H9 (cell line): ENCODE data around the gene TK2. TPM values are rescaled to one million over a fixed set of nuclear protein-coding genes. Genes with fewer than 3 reads are reported as not detected.

Experiments
- DNase-seq: peaks from one replicate; pipeline ENCODE4 v3.0.0-alpha.2; 2017
- H2AFZ ChIP-seq: one replicate; pipeline ENCODE4 v1.6.1; 2013; ENCODE audit warnings: mild to moderate bottlenecking, low read length, control low read depth, moderate library complexity
- H2AK5ac ChIP-seq: 2 replicates; pipeline ENCODE4 v1.6.1; 2013; ENCODE audit warnings: low read length, control low read depth, mixed read lengths; ENCODE audit not compliant: insufficient read length
- H2BK120ac ChIP-seq: one replicate; pipeline ENCODE4 v1.6.1; 2013; ENCODE audit warnings: low read depth, mild to moderate bottlenecking, low read length, control low read depth, inconsistent platforms; ENCODE audit not compliant: poor library complexity, severe bottlenecking
- H2BK12ac ChIP-seq: 2 replicates; pipeline ENCODE4 v1.6.1; 2013; ENCODE audit warnings: low read length, control low read depth, mixed read lengths, low read depth; ENCODE audit not compliant: insufficient read length
- H2BK15ac ChIP-seq: 2 replicates; pipeline ENCODE4 v1.6.1; 2013; ENCODE audit warnings: low read depth, low read length, control low read depth
- H2BK20ac ChIP-seq: one replicate; pipeline ENCODE4 v1.6.1; 2013; ENCODE audit warnings: low read depth, mild to moderate bottlenecking, low read length, control low read depth, inconsistent platforms; ENCODE audit not compliant: poor library complexity, severe bottlenecking
- H2BK5ac ChIP-seq: 2 replicates; pipeline ENCODE4 v1.6.1; 2013; ENCODE audit warnings: low read length, control low read depth, mixed read lengths; ENCODE audit not compliant: insufficient read length
- H3K14ac ChIP-seq: 2 replicates; pipeline ENCODE4 v1.6.1; 2013; ENCODE audit warnings: low read length, control low read depth; ENCODE audit not compliant: insufficient read depth
- H3K18ac ChIP-seq: 2 replicates; pipeline ENCODE4 v1.6.1; 2013; ENCODE audit warnings: low read depth, mild to moderate bottlenecking, mixed read lengths, low read length, control low read depth; ENCODE audit not compliant: insufficient read length
- H3K23ac ChIP-seq: 2 replicates; pipeline ENCODE4 v1.6.1; 2013; ENCODE audit warnings: low read length, control low read depth, mixed read lengths, low read depth; ENCODE audit not compliant: insufficient read length
- H3K23me2 ChIP-seq: 2 replicates; pipeline ENCODE4 v1.6.1; 2013; ENCODE audit warnings: low read depth, mild to moderate bottlenecking, mixed read lengths, low read length, control low read depth; ENCODE audit not compliant: insufficient read length, poor library complexity, severe bottlenecking
- H3K27ac ChIP-seq: 2 replicates; pipeline ENCODE4 v1.5.1; 2013; ENCODE audit warnings: low read length, control low read depth, mixed read lengths, low read depth; ENCODE audit not compliant: insufficient read length
- H3K27me3 ChIP-seq: 2 replicates; pipeline ENCODE4 v1.6.1; 2013; ENCODE audit warnings: low read length, control low read depth, inconsistent platforms; ENCODE audit not compliant: insufficient read depth
- H3K4ac ChIP-seq: 2 replicates; pipeline ENCODE4 v1.6.1; 2013; ENCODE audit warnings: low read depth, mild to moderate bottlenecking, control low read depth, inconsistent platforms, low read length, moderate library complexity
- H3K4me1 ChIP-seq: 2 replicates; pipeline ENCODE4 v1.6.1; 2013; ENCODE audit warnings: low read length, control low read depth, inconsistent platforms; ENCODE audit not compliant: insufficient read depth
- H3K4me2 ChIP-seq: 2 replicates; pipeline ENCODE4 v1.6.1; 2013; ENCODE audit warnings: low read length, control low read depth, mixed read lengths; ENCODE audit not compliant: insufficient read length, insufficient read depth
- H3K56ac ChIP-seq: 2 replicates; pipeline ENCODE4 v1.6.1; 2013; ENCODE audit warnings: low read depth, mild to moderate bottlenecking, mixed read lengths, low read length, control low read depth; ENCODE audit not compliant: insufficient read length
- H3K79me1 ChIP-seq: 2 replicates; pipeline ENCODE4 v1.6.1; 2013; ENCODE audit warnings: low read depth, mild to moderate bottlenecking, moderate library complexity, low read length, control low read depth, inconsistent platforms; ENCODE audit not compliant: insufficient read depth, poor library complexity, severe bottlenecking
- H3K79me2 ChIP-seq: 2 replicates; pipeline ENCODE4 v1.6.1; 2013; ENCODE audit warnings: low read length, control low read depth, inconsistent platforms; ENCODE audit not compliant: insufficient read depth
- H3K9ac ChIP-seq: 2 replicates; pipeline ENCODE4 v1.6.1; 2013; ENCODE audit warnings: low read length, control low read depth, mixed read lengths; ENCODE audit not compliant: insufficient read length; ENCODE audit errors: extremely low read depth
- H3K9me3 ChIP-seq: one replicate; pipeline ENCODE4 v1.6.1; 2013; ENCODE audit warnings: low read depth, low read length, inconsistent platforms; ENCODE audit not compliant: control insufficient read depth
- H3T11ph ChIP-seq: one replicate; pipeline ENCODE4 v1.6.1; 2013; ENCODE audit warnings: mild to moderate bottlenecking, low read length, control low read depth, inconsistent platforms
- H4K20me1 ChIP-seq: one replicate; pipeline ENCODE4 v1.6.1; 2013; ENCODE audit not compliant: control insufficient read depth, insufficient read length, insufficient read depth
- H4K5ac ChIP-seq: 2 replicates; pipeline ENCODE4 v1.6.1; 2013; ENCODE audit warnings: low read depth, mild to moderate bottlenecking, mixed read lengths, low read length, control low read depth; ENCODE audit not compliant: insufficient read length
- H4K8ac ChIP-seq: replicated peaks from 2 replicates; pipeline ENCODE4 v1.6.1; 2013; ENCODE audit warnings: low read length, control low read depth, mixed read lengths, low read depth; ENCODE audit not compliant: insufficient read length
- H4K91ac ChIP-seq: 2 replicates; pipeline ENCODE4 v1.6.1; 2013; ENCODE audit warnings: low read depth, mild to moderate bottlenecking, moderate library complexity, mixed read lengths, low read length, control low read depth; ENCODE audit not compliant: insufficient read length
- H3K27ac Mint-ChIP-seq, 3 experiments: 2 replicates in 2 of 3; 3 replicates in 1 of 3; pipeline ENCODE4 v1.8.0; 2020 to 2021; ENCODE audit warnings: mixed read lengths in 3 of 3, mild to moderate bottlenecking in 1 of 3, moderate library complexity in 1 of 3
- H3K27me3 Mint-ChIP-seq: 2 replicates; pipeline ENCODE4 v1.8.0; 2021; ENCODE audit warnings: low read depth, mild to moderate bottlenecking, moderate library complexity, mixed read lengths
- H3K36me3 Mint-ChIP-seq, 3 experiments: 2 replicates in 2 of 3; 3 replicates in 1 of 3; pipeline ENCODE4 v1.8.0; 2020 to 2021; ENCODE audit warnings: low read depth in 3 of 3, mixed read lengths in 3 of 3; ENCODE audit not compliant: insufficient read depth in 1 of 3
- H3K4me1 Mint-ChIP-seq, 2 experiments: 2 replicates each; pipeline ENCODE4 v1.8.0; 2020; ENCODE audit warnings: mixed read lengths in 2 of 2
- H3K4me3 Mint-ChIP-seq, 2 experiments: 2 replicates in 1 of 2; 3 replicates in 1 of 2; pipeline ENCODE4 v1.8.0; 2020 to 2021; ENCODE audit warnings: mild to moderate bottlenecking in 2 of 2, mixed read lengths in 2 of 2, moderate library complexity in 1 of 2
- H3K9me3 Mint-ChIP-seq, 2 experiments: 2 replicates in 1 of 2; 3 replicates in 1 of 2; pipeline ENCODE4 v1.8.0; 2020; ENCODE audit warnings: mild to moderate bottlenecking in 2 of 2, mixed read lengths in 2 of 2, moderate library complexity in 1 of 2
- CTCF ChIP-seq: fragments of 200-600 bp; sonication (generic); conservative IDR thresholded peaks from 3 replicates; pipeline ENCODE4 v1.8.0; 2021; ENCODE audit warnings: antibody characterized with exemption, mild to moderate bottlenecking
- WGBS: extraction: QIAGEN DNeasy Blood & Tissue Kit; methylation state at CpG from one replicate; pipeline ENCODE4 v1.1.7; 2013; ENCODE audit warnings: missing lambda C conversion rate, low lambda C conversion rate, mixed read lengths; ENCODE audit not compliant: insufficient read length; ENCODE audit errors: extremely low coverage; 5-methylcytosine and 5-hydroxymethylcytosine counted together
- total RNA-seq: library from RNA; stranded (reverse); gene quantifications from 2 replicates; pipeline ENCODE4 v1.2.1, GENCODE V29; 2021

Gene TK2
- total RNA-seq, 1 experiment from 2014 or later: 5.2 TPM

DNA sequence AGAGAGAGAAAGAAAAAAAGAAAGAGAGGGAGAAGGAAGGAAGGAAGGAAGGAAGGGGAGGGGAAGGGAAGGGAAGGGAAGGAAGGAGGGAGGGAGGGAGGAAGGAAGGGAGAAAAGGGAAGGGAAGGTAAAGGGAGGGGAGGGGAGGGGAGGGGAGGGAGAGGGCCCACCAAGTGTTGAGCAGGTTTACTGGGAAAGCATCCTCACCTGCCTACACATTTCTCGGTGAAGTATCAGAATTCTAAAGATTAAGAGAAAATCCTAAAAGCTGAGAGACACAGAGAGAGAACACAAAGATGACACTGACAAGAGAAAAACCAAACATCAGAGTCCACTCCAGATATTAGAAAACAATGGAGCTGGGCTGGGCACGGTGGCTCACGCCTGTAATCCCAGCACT, 42.3 kb upstream of the TK2 start:
- H4K8ac ChIP-seq: no peak overlapping the region
- no peak for TF ChIP-seq CTCF
- no peak overlapping the region for H4K5ac ChIP-seq
- H3K27ac Mint-ChIP-seq: no peak overlapping the region; a peak in 1 of 7 replicates
- no peaks in the 10 kb centered on the region for H3K79me1 ChIP-seq
- no peak overlapping the region for H2BK120ac ChIP-seq
- H3K9me3 ChIP-seq: no peaks in the 10 kb centered on the region
- H2BK5ac ChIP-seq: no peak overlapping the region
- H3K4me2 ChIP-seq: no peak overlapping the region
- no peaks in the 10 kb centered on the region for H3K27me3 ChIP-seq
- H4K91ac ChIP-seq: no peak overlapping the region
- no CpG with 5 or more reads among the region's 3 CpGs for WGBS
- H3K4ac ChIP-seq: no peak overlapping the region
- no peaks in the 10 kb centered on the region for H3K23me2 ChIP-seq
- H3K23ac ChIP-seq: no peak overlapping the region
- no peak overlapping the region for H3K4me3 Mint-ChIP-seq
- no peak overlapping the region for H2BK12ac ChIP-seq
- H3T11ph ChIP-seq: no peak overlapping the region
- no peaks in the 10 kb centered on the region for H4K20me1 ChIP-seq
- H3K9me3 Mint-ChIP-seq: no peaks in the 10 kb centered on the region
- no peak overlapping the region for H2AFZ ChIP-seq
- no peak overlapping the region for H3K27ac ChIP-seq
- H2AK5ac ChIP-seq: no peak overlapping the region
- no peaks in the 10 kb centered on the region for H3K36me3 Mint-ChIP-seq
- H3K4me1 ChIP-seq: no peaks in the 10 kb centered on the region
- DNase-seq: no peak
- H3K4me1 Mint-ChIP-seq: peaks cover 6 to 16% of the 10 kb centered on the region in 2 experiments
- H2BK20ac ChIP-seq: no peak overlapping the region
- H3K56ac ChIP-seq: no peak overlapping the region
- H3K27me3 Mint-ChIP-seq: no peaks in the 10 kb centered on the region; the same call in 1 of the 2 replicates
- H3K79me2 ChIP-seq: no peaks in the 10 kb centered on the region
- no peak overlapping the region for H3K9ac ChIP-seq
- no peak overlapping the region for H2BK15ac ChIP-seq
- no peak overlapping the region for H3K14ac ChIP-seq
- no peak overlapping the region for H3K18ac ChIP-seq
